Small intestine (tissue), 7 donors: ENCODE data around the gene PROZ. TPM values are rescaled to one million over a fixed set of nuclear protein-coding genes. Genes with fewer than 3 reads are reported as not detected.

ENCODE experiments used
- DNase-seq, 2 donors: peaks; one replicate each; pipeline versions ENCODE4 v3.0.0 to v3.0.0-alpha.2; 2013
- FAIRE-seq: peaks from 2 replicates; lab custom pipeline; 2012; peaks lifted over from hg19 to GRCh38; lab: Jason Lieb, UNC
- H3K27ac ChIP-seq, 3 donors: one replicate each; pipeline ENCODE4 v1.5.1; 2013; ENCODE audit warnings: low read length in 2 of 3, mild to moderate bottlenecking in 2 of 3, control low read depth in 1 of 3, inconsistent platforms in 1 of 3, low read depth in 1 of 3, moderate library complexity in 1 of 3
- H3K27me3 ChIP-seq, 3 donors: one replicate each; pipeline ENCODE4 v1.6.1; 2013; ENCODE audit warnings: low read length in 3 of 3, inconsistent platforms in 1 of 3; ENCODE audit not compliant: control insufficient read depth in 3 of 3, insufficient read depth in 3 of 3
- H3K36me3 ChIP-seq, 3 donors: one replicate each; pipeline ENCODE4 v1.6.1; 2013; ENCODE audit warnings: low read length in 3 of 3, inconsistent platforms in 1 of 3, low read depth in 1 of 3, mild to moderate bottlenecking in 1 of 3, moderate library complexity in 1 of 3; ENCODE audit not compliant: control insufficient read depth in 3 of 3, insufficient read depth in 2 of 3
- H3K4me1 ChIP-seq, 3 donors: one replicate each; pipeline ENCODE4 v1.6.1; 2013; ENCODE audit warnings: low read length in 2 of 3, inconsistent platforms in 1 of 3, low read depth in 1 of 3, mild to moderate bottlenecking in 1 of 3, moderate library complexity in 1 of 3; ENCODE audit not compliant: control insufficient read depth in 3 of 3, insufficient read depth in 2 of 3
- H3K4me3 ChIP-seq, 3 donors: one replicate each; pipeline ENCODE4 v1.5.1; 2013; ENCODE audit warnings: low read length in 3 of 3, control low read depth in 1 of 3, inconsistent platforms in 1 of 3, low read depth in 1 of 3, mild to moderate bottlenecking in 1 of 3, moderate library complexity in 1 of 3
- H3K9me3 ChIP-seq, 2 donors: one replicate each; pipeline ENCODE4 v1.6.1; 2013; ENCODE audit warnings: low read depth in 1 of 2, low read length in 1 of 2; ENCODE audit not compliant: control insufficient read depth in 2 of 2, insufficient read depth in 1 of 2
- WGBS, 3 donors: extraction: QIAGEN DNeasy Blood & Tissue Kit; methylation state at CpG; one replicate each; pipeline ENCODE4 v1.1.7; 2013; 5-methylcytosine and 5-hydroxymethylcytosine counted together
- polyA plus RNA-seq, 4 donors: library from polyadenylated mRNA; stranded (reverse) in 3 of 4; unstranded in 1 of 4; fragments of 200-250 nt in 3 of 4; fragments of 120-200 nt in 1 of 4; gene quantifications; one replicate each; pipeline versions ENCODE4 v1.2.1 to v1.2.3, GENCODE V29; 2013
- donor health status: healthy with polysubstance abuse.
- donor health status: control.
- donor health status: control.
- donor health status: Bipolar disorder and iron deficiency.
- donor health status: healthy.

PROZ gene
- polyA plus RNA-seq, 4 donors: 0.84 TPM; not detected in 3

DNA sequence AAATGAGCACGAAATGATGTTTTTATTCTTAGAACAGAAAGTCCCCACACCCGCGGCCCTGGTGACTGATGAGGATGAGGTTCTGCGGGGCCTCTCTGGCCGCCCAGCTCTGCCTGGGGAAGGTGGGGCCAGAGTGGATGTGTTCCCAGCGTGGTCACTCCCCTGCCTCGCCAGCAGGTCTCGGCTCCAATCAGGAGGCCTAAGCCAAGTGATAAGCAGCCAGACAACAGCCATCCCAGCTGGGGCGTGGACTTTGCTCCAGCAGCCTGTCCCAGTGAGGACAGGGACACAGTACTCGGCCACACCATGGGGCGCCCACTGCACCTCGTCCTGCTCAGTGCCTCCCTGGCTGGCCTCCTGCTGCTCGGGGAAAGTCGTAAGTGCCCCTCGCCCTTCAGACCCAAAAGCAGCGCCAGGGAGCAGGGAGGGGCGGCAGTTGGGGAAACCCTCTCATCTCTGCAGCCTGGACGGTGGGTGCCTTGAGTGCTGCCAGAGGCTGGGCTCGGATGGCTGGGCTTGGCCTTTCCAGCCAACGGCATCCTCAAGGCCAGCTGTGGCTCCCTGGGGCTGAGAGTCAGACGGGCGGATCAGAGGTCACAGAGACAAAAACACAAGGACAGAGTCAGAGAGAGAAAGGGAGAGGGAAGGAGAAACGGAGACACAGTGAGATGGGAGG lies 35.8 kb upstream of the PROZ start, which contains the start of gene F10:
Gene F10, plus strand, starts transcription at position 250 of the 676 bp plus-strand sequence. Its CDS starts 57 bp downstream, at position 307.
- H3K9me3 ChIP-seq: no peaks in the 10 kb centered on the region
- H3K27ac ChIP-seq: peak within 1 kb of the TSS; percentile 15 to 87 (median 41)
- WGBS, 3 donors: 9 to 31% (median 26%) methylated on average over 22 to 23 of the region's 23 CpGs
- FAIRE-seq (no peak), DNase-seq (peak; percentile 94 to 96)
- peaks cover 0 to 25% (median 0%) of the 10 kb centered on the region in 3 donors for H3K36me3 ChIP-seq
- peak within 1 kb of the TSS in 2 of 3 donors; percentile 37 to 57 for H3K4me3 ChIP-seq
- no peaks in the 10 kb centered on the region for H3K27me3 ChIP-seq
- peaks cover 0 to 22% (median 0%) of the 10 kb centered on the region in 3 donors for H3K4me1 ChIP-seq

DNA sequence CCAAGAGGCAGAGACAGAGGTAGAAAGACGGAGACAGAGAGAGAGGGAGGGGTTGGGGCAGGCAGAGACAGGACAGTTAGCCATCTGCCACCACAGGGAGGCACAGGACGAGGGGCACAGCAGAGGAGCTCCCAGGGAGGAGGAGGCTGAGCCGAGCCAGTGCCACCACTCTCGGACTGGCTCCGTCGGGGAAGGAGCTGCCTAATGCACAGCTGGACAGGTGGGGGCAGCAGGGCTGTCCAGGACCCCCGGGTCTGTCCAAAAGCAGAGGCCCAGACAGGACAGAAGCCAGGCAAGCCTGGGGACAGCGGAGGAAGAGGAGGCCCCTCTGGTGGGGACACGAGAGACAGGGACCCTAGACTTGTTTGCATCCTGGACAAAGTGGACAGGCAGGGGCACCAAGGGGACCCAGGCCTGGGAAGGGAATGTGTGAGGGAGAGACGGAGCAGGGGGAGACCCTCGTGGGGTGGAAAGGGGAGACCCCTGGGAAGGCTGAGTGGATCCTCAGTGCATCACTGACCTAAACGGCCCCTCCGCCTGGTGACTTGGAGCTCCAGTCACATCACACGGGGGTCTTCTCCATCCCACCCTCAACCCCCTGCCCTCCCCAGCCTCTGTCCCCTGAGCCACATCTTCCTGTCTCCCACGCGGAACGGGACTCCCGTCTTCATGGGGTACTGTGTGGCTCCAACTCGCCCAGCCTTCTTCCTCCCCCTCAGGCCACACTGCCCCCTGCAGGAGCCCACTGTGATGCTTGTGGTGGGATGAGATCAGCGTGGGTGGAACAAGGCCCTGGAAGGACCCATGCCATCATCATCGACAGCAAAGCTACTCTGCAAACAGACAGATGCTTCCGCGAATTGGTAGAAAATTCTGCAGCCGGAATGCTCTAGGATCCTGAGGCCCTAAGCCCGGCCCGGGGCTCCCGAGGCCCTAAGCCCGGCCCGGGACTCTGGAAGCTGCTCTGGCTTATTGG lies 34.9 kb upstream of the PROZ start:
- FAIRE-seq (no peak), DNase-seq (peak in 1 of 2 donors; percentile 47)
- Histone ChIP-seq H3K9me3 (no peaks in the 10 kb centered on the region), H3K4me1 (peaks cover 0 to 22% (median 0%) of the 10 kb centered on the region in 3 donors), H3K36me3 (peaks cover 0 to 19% (median 0%) of the 10 kb centered on the region in 3 donors), H3K27ac (peak overlapping the region in 2 of 3 donors; percentile 41 to 87), H3K27me3 (no peaks in the 10 kb centered on the region), H3K4me3 (peak overlapping the region in 2 of 3 donors; percentile 37 to 57)
- 78 to 80% (median 80%) methylated on average over 27 to 29 of the region's 29 CpGs for WGBS, 3 donors

DNA sequence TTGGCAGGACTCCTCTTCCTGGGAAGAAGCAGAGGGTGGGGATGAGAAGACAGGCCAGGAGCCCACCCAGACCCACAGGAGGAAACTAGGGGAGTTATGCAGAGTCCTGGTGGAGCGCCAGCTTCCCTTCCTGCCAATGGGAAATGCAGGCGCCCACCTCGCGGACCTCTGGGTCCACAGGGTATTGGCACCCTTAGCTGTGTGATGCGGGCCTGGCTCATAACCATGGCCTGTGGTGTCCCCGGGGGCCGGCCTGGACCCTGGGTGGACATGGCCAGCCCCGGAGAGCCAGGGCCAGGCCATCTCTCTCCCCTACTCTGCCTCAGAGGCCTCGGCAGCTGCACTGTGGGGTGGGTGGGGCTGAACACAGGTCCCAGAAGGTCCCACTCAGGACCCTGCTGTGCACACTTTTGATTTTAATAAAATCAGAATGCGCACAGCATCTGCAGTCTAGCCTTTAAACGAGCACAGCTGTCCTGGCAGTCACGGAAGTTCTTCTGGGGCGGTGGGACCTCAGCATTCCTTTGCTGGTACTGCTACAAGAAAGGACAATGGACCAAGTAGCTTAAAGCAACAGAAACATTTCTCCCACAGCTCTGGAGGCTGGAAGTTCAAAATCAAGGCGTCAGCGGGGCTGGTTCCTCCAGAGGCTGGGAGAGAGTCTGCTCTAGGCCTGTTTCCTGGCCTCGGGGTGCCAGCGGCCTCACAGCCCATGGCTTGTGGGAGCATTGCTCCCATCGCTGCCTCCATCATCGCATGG lies 34.1 kb upstream of the PROZ start:
- no peaks in the 10 kb centered on the region for H3K27me3 ChIP-seq
- no peak for FAIRE-seq

DNA sequence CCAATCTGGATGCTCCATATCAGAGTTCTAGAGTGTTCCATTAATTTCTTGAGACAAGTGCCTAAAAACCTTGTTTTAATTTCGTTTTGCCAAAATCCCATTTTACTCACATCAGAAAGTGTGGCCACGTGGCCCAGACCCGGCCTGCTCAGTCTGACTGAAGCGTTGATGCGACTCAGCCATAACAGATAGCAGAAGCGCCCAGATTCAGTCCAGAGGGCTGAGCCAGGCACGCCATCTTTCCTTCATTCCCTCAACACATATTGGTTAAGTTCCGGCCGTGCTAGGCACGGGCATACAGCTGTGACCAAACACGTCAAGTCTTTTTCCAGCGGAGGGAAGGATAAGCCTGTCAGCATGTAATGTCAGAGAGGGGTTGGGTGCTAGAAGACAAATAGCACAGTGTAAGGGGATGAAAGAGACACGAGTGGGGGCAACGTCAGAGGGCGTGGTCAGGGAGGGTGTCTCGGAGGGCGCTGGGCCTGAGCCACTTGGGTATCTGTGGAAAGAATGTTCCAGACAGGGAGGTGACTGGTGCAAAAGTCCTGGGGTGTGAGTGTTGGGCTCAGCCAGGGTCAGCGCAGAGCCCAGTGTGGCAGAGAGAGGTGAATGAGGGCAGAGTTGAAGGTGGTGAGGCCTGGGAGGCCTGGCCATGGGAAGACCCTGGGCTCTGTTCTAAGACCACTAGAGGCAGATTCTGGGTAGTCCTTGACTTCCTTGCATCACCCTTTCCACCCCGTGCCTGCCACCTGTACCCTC lies 32.8 kb upstream of the PROZ start:
- 90 to 92% (median 92%) methylated on average over 19 of the region's 19 CpGs for WGBS, 3 donors
- Histone ChIP-seq H3K27me3 (no peaks in the 10 kb centered on the region), H3K4me1 (peaks cover 0 to 22% (median 0%) of the 10 kb centered on the region in 3 donors), H3K36me3 (peaks cover 0 to 31% (median 0%) of the 10 kb centered on the region in 3 donors), H3K27ac (no peak overlapping the region), H3K9me3 (peaks cover 0 to 5% of the 10 kb centered on the region in 2 donors), H3K4me3 (no peak overlapping the region)
- FAIRE-seq: no peak
- DNase-seq: no peak

More for the DNA sequence above, 34.1 kb upstream of the PROZ start:
- 89 to 96% (median 95%) methylated on average over 19 of the region's 19 CpGs for WGBS, 3 donors
- peaks cover 0 to 22% (median 0%) of the 10 kb centered on the region in 3 donors for H3K4me1 ChIP-seq
- H3K36me3 ChIP-seq: peaks cover 0 to 18% (median 0%) of the 10 kb centered on the region in 3 donors
- H3K4me3 ChIP-seq: no peak overlapping the region
- no peaks in the 10 kb centered on the region for H3K9me3 ChIP-seq
- DNase-seq: no peak
- H3K27ac ChIP-seq: no peak overlapping the region

DNA sequence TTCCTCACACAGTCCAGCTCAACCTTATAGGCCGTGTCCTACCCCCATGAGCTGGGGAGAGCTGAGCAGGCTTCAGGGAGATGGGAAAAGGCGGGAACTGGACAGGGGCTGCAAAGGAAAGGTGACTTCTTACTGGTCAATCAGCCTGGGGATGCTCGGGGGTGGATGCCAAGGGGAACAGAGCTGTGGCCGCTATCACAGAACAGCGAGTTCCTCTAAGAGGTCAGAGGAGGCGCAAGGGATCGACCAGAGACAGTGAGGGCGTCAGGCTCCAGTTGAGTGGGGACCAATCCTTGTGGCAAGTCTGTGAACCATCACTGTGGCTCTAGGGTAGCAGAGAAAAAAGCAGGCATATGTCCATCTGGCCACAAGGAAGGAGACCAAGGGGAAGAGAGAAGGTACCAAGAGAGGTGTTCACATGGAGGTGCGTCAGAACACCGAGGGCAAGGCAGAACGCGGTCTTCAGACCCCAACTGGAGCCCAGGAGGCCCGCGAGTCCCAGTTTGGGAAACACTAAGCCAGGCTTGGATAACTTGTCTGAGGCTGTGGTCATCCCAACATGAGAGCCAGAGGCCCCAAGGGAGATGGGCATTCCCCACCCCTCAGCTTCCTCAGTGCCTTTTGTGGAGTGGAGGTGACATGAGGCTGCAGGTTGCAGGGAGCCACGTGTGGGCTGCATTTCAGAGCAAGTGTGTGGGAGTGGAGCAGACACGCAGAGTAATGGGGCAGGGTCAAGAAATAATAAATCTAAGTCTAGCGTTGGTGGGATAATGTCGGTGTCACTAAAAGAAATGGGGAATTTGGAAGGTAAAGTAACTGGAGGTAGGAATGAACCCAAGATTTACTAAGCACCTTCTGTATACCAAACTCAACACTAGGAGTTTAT lies 31.9 kb upstream of the PROZ start:
- H3K36me3 ChIP-seq: peaks cover 0 to 32% (median 0%) of the 10 kb centered on the region in 3 donors
- no peak overlapping the region for H3K4me3 ChIP-seq
- H3K4me1 ChIP-seq: peaks cover 0 to 22% (median 0%) of the 10 kb centered on the region in 3 donors
- no peaks in the 10 kb centered on the region for H3K27me3 ChIP-seq
- DNase-seq: no peak
- no peak for FAIRE-seq
- WGBS, 3 donors: 87 to 92% (median 88%) methylated on average over 18 of the region's 18 CpGs
- no peak overlapping the region for H3K27ac ChIP-seq
- peaks cover 0 to 5% of the 10 kb centered on the region in 2 donors for H3K9me3 ChIP-seq

DNA sequence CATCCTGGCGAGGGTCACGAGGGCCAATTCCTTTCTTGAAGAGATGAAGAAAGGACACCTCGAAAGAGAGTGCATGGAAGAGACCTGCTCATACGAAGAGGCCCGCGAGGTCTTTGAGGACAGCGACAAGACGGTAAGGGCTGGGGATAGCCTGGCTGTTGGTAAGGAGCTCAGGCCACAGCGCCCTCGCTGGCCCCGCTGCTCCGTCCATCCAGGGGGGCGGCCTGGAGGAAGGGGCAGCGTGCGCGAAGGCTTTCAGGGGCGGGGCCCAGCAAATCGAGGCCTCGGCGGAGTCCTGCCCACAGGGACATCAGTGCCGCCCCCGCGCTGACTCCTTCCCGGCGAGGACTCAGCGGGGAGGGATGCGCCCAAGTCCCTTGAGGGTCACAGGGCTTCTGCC lies 29.0 kb upstream of the PROZ start:
- no peaks in the 10 kb centered on the region for H3K4me1 ChIP-seq
- peak overlapping the region in 1 of 3 donors; percentile 38 for H3K4me3 ChIP-seq
- H3K36me3 ChIP-seq: peaks cover 0 to 27% (median 0%) of the 10 kb centered on the region in 3 donors
- DNase-seq (no peak), FAIRE-seq (no peak)
- H3K27ac ChIP-seq: no peak overlapping the region
- H3K9me3 ChIP-seq: peaks cover 0 to 5% of the 10 kb centered on the region in 2 donors
- no peaks in the 10 kb centered on the region for H3K27me3 ChIP-seq
- 78 to 94% (median 83%) methylated on average over 27 of the region's 27 CpGs for WGBS, 3 donors
